ENCODE data around the gene SLC25A46. TPM values are rescaled to one million over a fixed set of nuclear protein-coding genes. Genes with fewer than 3 reads are reported as not detected.
"Not testable (repeated sequence)": the region's sequence is repeated elsewhere in the genome, so short reads cannot be mapped to it uniquely, and the experiment has no call there.

Gene SLC25A46
- total RNA-seq, 4 donors from 2014 or later, result 49.3 to 63.3 (median 56.2) TPM

- no peak overlapping the region for H3K27ac ChIP-seq (replicated peaks in 1 of 4)
- intact Hi-C loops (cut with DNase I), result no loop called here
- 33% methylated on average over 5 of the region's 5 CpGs for WGBS
These were observed 30.3 kb downstream of the SLC25A46 start for GRCh38 chr5:110769000-110769681.

DNA sequence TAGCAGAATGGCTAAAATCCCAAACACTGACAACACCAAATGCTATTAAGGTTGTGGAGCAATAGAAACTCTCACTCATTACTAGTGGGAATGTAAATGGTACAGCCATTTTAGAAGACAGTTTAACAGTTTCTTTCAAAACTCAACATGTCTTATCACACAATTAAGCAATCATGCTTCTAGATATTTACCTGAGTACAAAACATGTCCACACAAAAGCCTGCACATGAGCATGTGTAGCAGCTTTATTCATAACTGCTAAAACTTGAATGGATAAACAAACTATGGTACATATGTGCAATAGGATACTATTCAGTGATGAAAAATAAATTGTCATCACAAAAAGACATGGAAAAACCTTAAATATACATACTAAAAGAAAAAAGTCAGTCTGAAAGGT, 31.5 kb downstream of the SLC25A46 start:
- peaks cover 0 to 5% (median 0%) of the 10 kb centered on the region in 4 donors for H3K9me3 ChIP-seq
- intact Hi-C loops (cut with DNase I), result no loop called here
- no peak for TF ChIP-seq POLR2A (IDR thresholded peaks at IDR 0.05; ENCODE audit: low read depth)
- TF ChIP-seq, protein P1, sequence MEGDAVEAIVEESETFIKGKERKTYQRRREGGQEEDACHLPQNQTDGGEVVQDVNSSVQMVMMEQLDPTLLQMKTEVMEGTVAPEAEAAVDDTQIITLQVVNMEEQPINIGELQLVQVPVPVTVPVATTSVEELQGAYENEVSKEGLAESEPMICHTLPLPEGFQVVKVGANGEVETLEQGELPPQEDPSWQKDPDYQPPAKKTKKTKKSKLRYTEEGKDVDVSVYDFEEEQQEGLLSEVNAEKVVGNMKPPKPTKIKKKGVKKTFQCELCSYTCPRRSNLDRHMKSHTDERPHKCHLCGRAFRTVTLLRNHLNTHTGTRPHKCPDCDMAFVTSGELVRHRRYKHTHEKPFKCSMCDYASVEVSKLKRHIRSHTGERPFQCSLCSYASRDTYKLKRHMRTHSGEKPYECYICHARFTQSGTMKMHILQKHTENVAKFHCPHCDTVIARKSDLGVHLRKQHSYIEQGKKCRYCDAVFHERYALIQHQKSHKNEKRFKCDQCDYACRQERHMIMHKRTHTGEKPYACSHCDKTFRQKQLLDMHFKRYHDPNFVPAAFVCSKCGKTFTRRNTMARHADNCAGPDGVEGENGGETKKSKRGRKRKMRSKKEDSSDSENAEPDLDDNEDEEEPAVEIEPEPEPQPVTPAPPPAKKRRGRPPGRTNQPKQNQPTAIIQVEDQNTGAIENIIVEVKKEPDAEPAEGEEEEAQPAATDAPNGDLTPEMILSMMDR (IDR thresholded peaks at IDR 0.05), result no peak
- no peak for TF ChIP-seq POLR2AphosphoS5 (IDR thresholded peaks at IDR 0.05)
- no peak for TF ChIP-seq EP300 (IDR thresholded peaks at IDR 0.05)

More at GRCh38 chr5:110769000-110769681, 30.3 kb downstream of the SLC25A46 start:
- no peak overlapping the region for H3K4me3 ChIP-seq
- no peaks in the 10 kb centered on the region for H3K27me3 ChIP-seq
- peaks cover 0 to 8% (median 0%) of the 10 kb centered on the region in 4 donors for H3K4me1 ChIP-seq
- H3K36me3 ChIP-seq, result no peaks in the 10 kb centered on the region
- H3K9me3 ChIP-seq, result peaks cover 0 to 3% (median 0%) of the 10 kb centered on the region in 4 donors
- DNase-seq (ENCODE audit: extremely low spot score), result no peak
- TF ChIP-seq, protein P1 (IDR thresholded peaks at IDR 0.05), result no peak
- TF ChIP-seq POLR2A (IDR thresholded peaks at IDR 0.05; ENCODE audit: low read depth) (no peak), EP300 (IDR thresholded peaks at IDR 0.05) (no peak), POLR2AphosphoS5 (IDR thresholded peaks at IDR 0.05) (no peak)

DNA sequence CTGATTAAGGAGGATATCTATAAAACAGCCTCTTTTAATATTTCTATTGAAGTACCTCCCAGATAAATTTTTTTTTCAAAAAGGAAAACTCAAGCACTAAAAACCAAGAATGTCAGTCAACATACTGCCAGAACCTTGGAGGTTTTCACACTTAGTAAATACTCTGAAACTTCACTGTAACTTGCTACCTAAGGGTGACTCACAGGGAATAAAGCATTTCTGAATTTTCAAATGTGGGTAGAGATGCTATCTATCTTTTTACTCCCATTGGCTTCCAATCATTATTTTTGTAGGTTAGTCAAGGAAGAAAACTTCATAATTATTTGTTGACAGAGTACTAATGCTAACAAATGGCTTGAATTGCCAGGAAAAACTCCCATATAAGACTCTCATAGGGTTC, 46.1 kb downstream of the SLC25A46 start:
- Histone ChIP-seq H3K4me3 (no peak overlapping the region), H3K27ac (replicated peaks in 1 of 4) (no peak overlapping the region), H3K9me3 (no peaks in the 10 kb centered on the region), H3K27me3 (no peaks in the 10 kb centered on the region), H3K4me1 (no peaks in the 10 kb centered on the region), H3K36me3 (no peaks in the 10 kb centered on the region)
- intact Hi-C loops (cut with DNase I), result no loop called here
- DNase-seq (ENCODE audit: extremely low spot score), result no peak
- TF ChIP-seq, protein P1 (IDR thresholded peaks at IDR 0.05), result no peak
- TF ChIP-seq POLR2A (IDR thresholded peaks at IDR 0.05; ENCODE audit: low read depth) (no peak), POLR2AphosphoS5 (IDR thresholded peaks at IDR 0.05) (no peak), EP300 (IDR thresholded peaks at IDR 0.05) (no peak)

More for the DNA sequence above, 31.5 kb downstream of the SLC25A46 start:
- Histone ChIP-seq H3K36me3 (no peaks in the 10 kb centered on the region), H3K4me1 (peaks cover 0 to 8% (median 0%) of the 10 kb centered on the region in 4 donors), H3K4me3 (no peak overlapping the region), H3K27ac (replicated peaks in 1 of 4) (no peak overlapping the region), H3K27me3 (no peaks in the 10 kb centered on the region)
- DNase-seq (ENCODE audit: extremely low spot score), result no peak

- Histone ChIP-seq H3K27ac (replicated peaks in 1 of 4) (no peak overlapping the region), H3K36me3 (no peaks in the 10 kb centered on the region), H3K4me1 (no peaks in the 10 kb centered on the region), H3K4me3 (no peak overlapping the region), H3K27me3 (no peaks in the 10 kb centered on the region), H3K9me3 (no peaks in the 10 kb centered on the region)
- intact Hi-C loops (cut with DNase I), result no loop called here
- TF ChIP-seq EP300 (IDR thresholded peaks at IDR 0.05), result no peak
- TF ChIP-seq, protein P1 (IDR thresholded peaks at IDR 0.05), result no peak
- TF ChIP-seq POLR2AphosphoS5 (IDR thresholded peaks at IDR 0.05), result no peak
- TF ChIP-seq POLR2A (IDR thresholded peaks at IDR 0.05; ENCODE audit: low read depth), result no peak
- WGBS, result 76% methylated on average over 1 of the region's 1 CpG
- no peak for DNase-seq (ENCODE audit: extremely low spot score)
These were observed 46.5 kb downstream of the SLC25A46 start for GRCh38 chr5:110785356-110785755.

DNA sequence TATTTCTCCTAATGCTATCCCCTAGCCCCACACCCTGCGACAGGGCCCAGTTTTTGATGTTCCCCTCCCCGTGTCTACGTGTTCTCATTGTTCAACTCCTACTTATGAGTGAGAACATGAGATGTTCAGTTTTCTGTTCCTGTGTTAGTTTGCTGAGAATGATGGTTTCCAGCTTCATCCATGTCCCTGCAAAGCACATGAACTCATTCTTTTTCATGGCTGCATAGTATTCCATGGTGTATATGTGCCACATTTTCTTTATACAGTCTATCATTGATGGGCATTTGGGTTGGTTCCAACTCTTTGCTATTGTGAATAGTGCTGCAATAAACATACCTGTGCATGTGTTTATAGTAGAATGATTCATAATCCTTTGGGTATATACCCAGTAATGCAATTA, 49.2 kb downstream of the SLC25A46 start:
- H3K27ac ChIP-seq (replicated peaks in 1 of 4); H3K4me1 ChIP-seq; H3K27me3 ChIP-seq; H3K4me3 ChIP-seq; DNase-seq (ENCODE audit: extremely low spot score); intact Hi-C loops (cut with DNase I); H3K36me3 ChIP-seq; H3K9me3 ChIP-seq: not testable (repeated sequence)
- WGBS, result 97% methylated on average over 3 of the region's 3 CpGs

Measured in esophagus muscularis mucosa (tissue), 4 donors.